Endothelial cell of umbilical vein (primary cell): ENCODE results near the gene SPEN. TPM values are rescaled to one million over a fixed set of nuclear protein-coding genes. Genes with fewer than 3 reads are reported as not detected.
A peak's percentile ranks its signal among the peaks of the same experiment; 100 is the strongest.

Experiments
- BruUV-seq: library from RNA; stranded (reverse); fragments of 400-500 nt; replicated peaks from 2 replicates; lab custom pipeline; 2021; lab: Mats Ljungman, UMichigan
- CTCF ChIA-PET: fragments of 300-600, 350-600 bp; sonication (Branson Sonifier 250); formaldehyde crosslinking; loops from one replicate; lab custom pipeline; 2021; ENCODE audit warnings: antibody characterized with exemption, inconsistent platforms; lab: Charles Lee
- POLR2A ChIA-PET: fragments of 300-600, 350-600 bp; sonication (Branson Sonifier 250); formaldehyde crosslinking; loops from one replicate; lab custom pipeline; 2021; ENCODE audit warnings: antibody characterized with exemption, inconsistent platforms; lab: Charles Lee
- DNase-seq: peaks from one replicate; pipeline ENCODE4 v3.0.0-alpha.2; 2011; ENCODE audit warnings: low read depth, low spot score
- FAIRE-seq: peaks from 2 replicates; lab custom pipeline; 2011; peaks lifted over from hg19 to GRCh38; lab: Jason Lieb, UNC
- H2AFZ ChIP-seq: 2 replicates; pipeline ENCODE4 v1.6.0; 2012; ENCODE audit warnings: low read depth, low read length, control low read depth, inconsistent platforms
- H3K27ac ChIP-seq: 2 replicates; pipeline ENCODE4 v1.5.1; 2011; ENCODE audit warnings: low read depth, mild to moderate bottlenecking, control low read depth, low read length, moderate library complexity; ENCODE audit not compliant: insufficient read depth
- H3K27me3 ChIP-seq, 2 experiments: 2 replicates each; pipeline versions ENCODE4 v1.6.0 to v1.6.1; 2011; ENCODE audit warnings: low read length in 2 of 2, mixed read lengths in 1 of 2; ENCODE audit not compliant: control insufficient read depth in 2 of 2, insufficient read depth in 2 of 2
- H3K36me3 ChIP-seq, 2 experiments: 2 replicates in 1 of 2; 3 replicates in 1 of 2; pipeline ENCODE4 v1.5.1; 2011; ENCODE audit warnings: low read length in 2 of 2, mild to moderate bottlenecking in 1 of 2, moderate library complexity in 1 of 2; ENCODE audit not compliant: control insufficient read depth in 2 of 2, insufficient read depth in 2 of 2; ENCODE audit errors: extremely low read depth in 1 of 2
- H3K4me1 ChIP-seq: 3 replicates; pipeline ENCODE4 v1.5.1; 2011; ENCODE audit warnings: mild to moderate bottlenecking, low read length; ENCODE audit not compliant: control insufficient read depth, insufficient read depth; ENCODE audit errors: extremely low read depth
- H3K4me2 ChIP-seq: 2 replicates; pipeline ENCODE4 v1.6.1; 2011; ENCODE audit warnings: low read length, control low read depth, mixed read lengths; ENCODE audit not compliant: insufficient read depth
- H3K4me3 ChIP-seq, 3 experiments: fragments of 200-600 bp in 1 of 3; sonication (generic), shearing (Covaris generic) in 1 of 3; replicated peaks in 1 of 3; 2 replicates each; pipeline ENCODE4 v1.5.1; 2011 to 2016; ENCODE audit warnings: control low read depth in 3 of 3, low read length in 3 of 3, mild to moderate bottlenecking in 2 of 3, inconsistent platforms in 1 of 3, low read depth in 1 of 3, moderate library complexity in 1 of 3; ENCODE audit not compliant: insufficient read depth in 1 of 3
- H3K79me2 ChIP-seq: 2 replicates; pipeline ENCODE4 v1.6.0; 2012; ENCODE audit warnings: low read length, inconsistent platforms; ENCODE audit not compliant: control insufficient read depth, insufficient read depth
- H3K9ac ChIP-seq: replicated peaks from 2 replicates; pipeline ENCODE3; 2011; ENCODE audit warnings: low read length, control low read depth; ENCODE audit not compliant: insufficient read depth; ENCODE audit errors: extremely low read depth
- H3K9me1 ChIP-seq: replicated peaks from 3 replicates; pipeline ENCODE4 v1.6.0; 2011; ENCODE audit warnings: mild to moderate bottlenecking, low read length; ENCODE audit not compliant: control insufficient read depth, insufficient read depth; ENCODE audit errors: extremely low read depth
- H3K9me3 ChIP-seq: replicated peaks from 2 replicates; pipeline ENCODE4 v1.5.1; 2012; ENCODE audit warnings: low read length, inconsistent platforms; ENCODE audit not compliant: control insufficient read depth, insufficient read depth
- H4K20me1 ChIP-seq: replicated peaks from 2 replicates; pipeline ENCODE3; 2011; ENCODE audit warnings: mild to moderate bottlenecking, low read length; ENCODE audit not compliant: control insufficient read depth, insufficient read depth; ENCODE audit errors: extremely low read depth
- EZH2 ChIP-seq: IDR thresholded peaks from 2 replicates; pipeline ENCODE4 v1.6.1; 2012; ENCODE audit warnings: borderline replicate concordance, low read depth, mild to moderate bottlenecking, moderate library complexity, low read length, inconsistent platforms; ENCODE audit not compliant: severe bottlenecking
- FOS ChIP-seq: IDR thresholded peaks from 2 replicates; pipeline ENCODE4 v1.6.1; 2011; ENCODE audit warnings: mild to moderate bottlenecking, low read length, moderate library complexity, borderline replicate concordance; ENCODE audit not compliant: insufficient read depth
- GATA2 ChIP-seq: IDR thresholded peaks from 2 replicates; pipeline ENCODE4 v1.7.0; 2011; ENCODE audit warnings: low read depth, mild to moderate bottlenecking, moderate library complexity, mixed read lengths, low read length; ENCODE audit not compliant: insufficient read length, insufficient read depth
- JUN ChIP-seq: IDR thresholded peaks from 2 replicates; pipeline ENCODE4 v1.6.1; 2011; ENCODE audit warnings: borderline replicate concordance, low read depth; ENCODE audit not compliant: insufficient read length, insufficient read depth
- MYC ChIP-seq: IDR thresholded peaks from one replicate; pipeline ENCODE4 v1.6.1; 2011; ENCODE audit warnings: mild to moderate bottlenecking, low read depth, low read length
- POLR2A ChIP-seq: IDR thresholded peaks from 2 replicates; pipeline ENCODE4 v1.6.1; 2012; ENCODE audit warnings: low read depth, mild to moderate bottlenecking, control low read depth, low read length
- POLR2AphosphoS5 ChIP-seq: IDR thresholded peaks from 2 replicates; pipeline ENCODE4 v1.6.1; 2012; ENCODE audit warnings: low read depth, mild to moderate bottlenecking, control low read depth, low read length, moderate library complexity; ENCODE audit not compliant: insufficient read depth
- dilution Hi-C: fragments of 300-500 bp; cut with MboI; formaldehyde crosslinking; loops from one replicate; pipeline ENCODE4 v1.15.0; 2019; ENCODE audit warnings: low sequenced_read_pairs; ENCODE audit not compliant: extremely low pct_ligation_motif_present
- intact Hi-C: fragments of 100-400 bp; cut with micrococcal nuclease; formaldehyde crosslinking; loops from one replicate; pipeline ENCODE4 v1.10.0; 2022
- polyA plus RNA-seq, 4 experiments: library from polyadenylated mRNA; depleted of rRNA in 3 of 4; stranded (reverse) in 3 of 4; unstranded in 1 of 4; fragments of >200 nt; gene quantifications; 2 replicates each; pipeline versions ENCODE4 v1.2.1 to v1.2.3, GENCODE V29; 2011 to 2012; ENCODE audit warnings: missing spikeins in 1 of 4
- total RNA-seq: library from RNA; stranded (reverse); gene quantifications from 2 replicates; pipeline ENCODE4 v1.2.3, GENCODE V29; 2021
- TF ChIP-seq, protein P1 (sequence below): IDR thresholded peaks from 2 replicates; pipeline ENCODE4 v1.6.1; 2011; ENCODE audit not compliant: insufficient read depth, insufficient read length
- TF ChIP-seq, protein P2 (sequence below), 2 donors: IDR thresholded peaks; 1 replicate in 1 of 2; 2 replicates in 1 of 2; pipeline ENCODE4 v1.5.1; 2011; ENCODE audit warnings: low read length in 2 of 2, mild to moderate bottlenecking in 2 of 2, moderate library complexity in 2 of 2, control low read depth in 1 of 2, inconsistent platforms in 1 of 2, low read depth in 1 of 2; ENCODE audit not compliant: insufficient read depth in 1 of 2; ENCODE audit errors: extremely low read depth in 1 of 2

The SPEN gene
- total and polyA plus RNA-seq, 2 donors (not counting 3 experiments of a cell fraction or from before 2014, with no cell fraction given) = 9.3 to 44.4 TPM

DNA sequence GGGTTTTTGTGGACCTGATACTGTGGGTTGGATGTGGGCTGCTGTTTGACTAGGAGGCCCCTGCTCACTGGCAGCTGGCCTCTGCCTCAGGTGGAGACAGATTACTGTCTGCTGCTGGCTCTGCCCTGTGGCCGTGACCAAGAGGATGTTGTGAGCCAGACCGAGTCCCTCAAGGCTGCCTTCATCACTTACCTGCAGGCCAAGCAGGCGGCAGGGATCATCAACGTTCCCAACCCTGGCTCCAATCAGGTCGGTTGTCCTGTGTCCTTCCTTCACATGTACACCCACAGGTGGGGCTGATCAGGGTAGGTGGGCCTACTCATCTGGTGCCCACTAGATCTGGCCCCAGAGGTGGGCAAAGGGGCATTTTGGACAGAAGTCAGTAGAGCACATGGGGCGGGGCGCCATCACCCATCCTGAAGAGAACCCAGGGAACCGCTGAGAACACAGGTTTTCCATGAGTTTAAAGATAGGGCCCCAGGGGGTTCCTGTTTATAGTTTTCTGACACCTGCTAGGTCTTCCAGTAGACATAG is 91.2 kb downstream of the SPEN start:
- TF ChIP-seq, protein P1, sequence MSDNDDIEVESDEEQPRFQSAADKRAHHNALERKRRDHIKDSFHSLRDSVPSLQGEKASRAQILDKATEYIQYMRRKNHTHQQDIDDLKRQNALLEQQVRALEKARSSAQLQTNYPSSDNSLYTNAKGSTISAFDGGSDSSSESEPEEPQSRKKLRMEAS = no peak
- TF ChIP-seq, protein P2, sequence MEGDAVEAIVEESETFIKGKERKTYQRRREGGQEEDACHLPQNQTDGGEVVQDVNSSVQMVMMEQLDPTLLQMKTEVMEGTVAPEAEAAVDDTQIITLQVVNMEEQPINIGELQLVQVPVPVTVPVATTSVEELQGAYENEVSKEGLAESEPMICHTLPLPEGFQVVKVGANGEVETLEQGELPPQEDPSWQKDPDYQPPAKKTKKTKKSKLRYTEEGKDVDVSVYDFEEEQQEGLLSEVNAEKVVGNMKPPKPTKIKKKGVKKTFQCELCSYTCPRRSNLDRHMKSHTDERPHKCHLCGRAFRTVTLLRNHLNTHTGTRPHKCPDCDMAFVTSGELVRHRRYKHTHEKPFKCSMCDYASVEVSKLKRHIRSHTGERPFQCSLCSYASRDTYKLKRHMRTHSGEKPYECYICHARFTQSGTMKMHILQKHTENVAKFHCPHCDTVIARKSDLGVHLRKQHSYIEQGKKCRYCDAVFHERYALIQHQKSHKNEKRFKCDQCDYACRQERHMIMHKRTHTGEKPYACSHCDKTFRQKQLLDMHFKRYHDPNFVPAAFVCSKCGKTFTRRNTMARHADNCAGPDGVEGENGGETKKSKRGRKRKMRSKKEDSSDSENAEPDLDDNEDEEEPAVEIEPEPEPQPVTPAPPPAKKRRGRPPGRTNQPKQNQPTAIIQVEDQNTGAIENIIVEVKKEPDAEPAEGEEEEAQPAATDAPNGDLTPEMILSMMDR (IDR thresholded peaks at IDR 0.05; ENCODE audit: extremely low read depth in 1 of 2, insufficient read depth in 1 of 2, low read depth in 1 of 2, low read length in 2 of 2) = no peak
- TF ChIP-seq GATA2 (no peak), EZH2 (no peak), POLR2AphosphoS5 (no peak), FOS (no peak), MYC (no peak), JUN (no peak), POLR2A (no peak)
- dilution Hi-C loops = no loop called here

More for the DNA sequence above, 91.2 kb downstream of the SPEN start:
- Histone ChIP-seq H3K79me2 (no peaks in the 10 kb centered on the region), H3K4me2 (no peak overlapping the region), H3K9me1 (no peaks in the 10 kb centered on the region), H3K4me1 (peaks cover 26% of the 10 kb centered on the region), H3K27ac (peak overlapping the region; percentile 27), H3K9ac (no peak overlapping the region), H3K27me3 (no peaks in the 10 kb centered on the region), H3K4me3 (no peak overlapping the region), H3K9me3 (no peaks in the 10 kb centered on the region), H4K20me1 (no peaks in the 10 kb centered on the region), H3K36me3 (peaks cover 19 to 47% of the 10 kb centered on the region in 2 experiments), H2AFZ (no peak overlapping the region)
- ChIA-PET POLR2A (interaction anchor here (0.7 to 1.5 kb wide), 2 partner anchors 11 to 44 kb away, joined by 4 read pairs; no protein-coding TSS in a partner anchor), CTCF (interaction anchor here (1.2 to 2.0 kb wide), 7 partner anchors 11 to 147 kb away, joined by 3 to 15 read pairs (median 4); partner anchors contain the start of gene ZBTB17)
- intact Hi-C loops = loop anchor here (2.0 kb wide), 2 partner anchors 38 to 142 kb away; partner anchors contain the start of gene ZBTB17
- DNase-seq (no peak), FAIRE-seq (no peak)
- no TSS peak for BruUV-seq
